ENCODE results near the gene KARS1.
"Not testable (repeated sequence)": the region's sequence is repeated elsewhere in the genome, so short reads cannot be mapped to it uniquely, and the experiment has no call there.

Gene KARS1

DNA sequence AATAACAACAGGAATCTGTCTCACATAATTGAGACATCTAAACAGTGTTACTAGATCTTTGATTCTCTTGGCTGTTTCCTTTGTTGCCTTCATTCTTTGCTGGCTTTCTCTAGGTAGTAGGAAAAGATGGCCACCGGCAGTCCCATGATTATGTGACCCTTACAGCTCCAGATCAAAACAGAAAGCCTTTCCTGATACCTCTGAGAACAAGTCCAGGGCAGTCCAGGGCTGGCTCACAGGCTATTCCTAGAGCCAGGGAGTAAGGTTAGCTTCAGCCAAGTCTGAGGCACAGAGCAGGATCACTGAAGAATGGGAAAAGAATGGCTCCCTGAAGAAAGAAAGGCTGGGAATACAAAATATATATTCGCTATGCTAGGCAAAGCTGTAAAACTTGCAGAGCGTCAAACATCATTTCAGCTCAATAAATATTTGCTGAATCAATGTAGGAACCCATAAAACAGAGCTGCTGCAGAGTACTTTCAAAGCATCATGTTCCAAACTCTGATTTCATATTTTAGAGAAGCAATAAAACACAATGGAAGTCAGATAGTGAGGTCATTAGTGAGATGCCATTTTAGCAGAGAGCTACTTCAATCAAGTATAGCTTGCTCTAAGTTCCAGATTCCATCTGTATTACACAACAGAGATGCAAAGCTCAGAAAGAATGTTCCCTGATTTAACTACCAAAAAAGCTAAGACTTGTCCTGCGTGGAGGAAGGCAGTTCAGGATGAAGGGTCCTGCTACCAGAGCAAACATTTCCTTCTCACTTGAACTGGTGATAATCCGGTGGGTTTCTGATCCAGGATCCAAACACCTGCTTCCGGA, 47.8 kb downstream of the KARS1 start:
- no peak overlapping the region for H2AFZ ChIP-seq (ENCODE audit: low read depth, low read length)
- no peaks in the 10 kb centered on the region for H4K20me1 ChIP-seq (ENCODE audit: insufficient read depth, low read length)
- peaks cover 75% of the 10 kb centered on the region for H3K36me3 ChIP-seq (ENCODE audit: insufficient read depth, low read length)
- H3K9ac ChIP-seq (ENCODE audit: low read depth, low read length) = no peak overlapping the region
- peaks cover 4% of the 10 kb centered on the region for H3K4me1 ChIP-seq (ENCODE audit: insufficient read depth, low read length)
- H3K27ac ChIP-seq (ENCODE audit: low read length) = no peak overlapping the region
- no peak overlapping the region for H3K4me3 ChIP-seq (ENCODE audit: low read depth in 1 of 2, low read length in 2 of 2)
- peaks cover 4% of the 10 kb centered on the region for H3K9me3 ChIP-seq (ENCODE audit: insufficient read depth, low read length, severe bottlenecking)
- no peaks in the 10 kb centered on the region for H3K27me3 ChIP-seq (ENCODE audit: insufficient read depth, low read length, poor library complexity)
- H3K4me2 ChIP-seq (ENCODE audit: insufficient read depth, low read length) = no peak overlapping the region
- H3K79me2 ChIP-seq (ENCODE audit: insufficient read depth, low read length) = no peaks in the 10 kb centered on the region
- ATAC-seq (ENCODE audit: insufficient read depth, low read depth) = no peak
- no peak for DNase-seq
- TF ChIP-seq EZH2 (IDR thresholded peaks at IDR 0.05; ENCODE audit: borderline replicate concordance, low read depth, low read length, severe bottlenecking) = no peak
- TF ChIP-seq, protein P1, sequence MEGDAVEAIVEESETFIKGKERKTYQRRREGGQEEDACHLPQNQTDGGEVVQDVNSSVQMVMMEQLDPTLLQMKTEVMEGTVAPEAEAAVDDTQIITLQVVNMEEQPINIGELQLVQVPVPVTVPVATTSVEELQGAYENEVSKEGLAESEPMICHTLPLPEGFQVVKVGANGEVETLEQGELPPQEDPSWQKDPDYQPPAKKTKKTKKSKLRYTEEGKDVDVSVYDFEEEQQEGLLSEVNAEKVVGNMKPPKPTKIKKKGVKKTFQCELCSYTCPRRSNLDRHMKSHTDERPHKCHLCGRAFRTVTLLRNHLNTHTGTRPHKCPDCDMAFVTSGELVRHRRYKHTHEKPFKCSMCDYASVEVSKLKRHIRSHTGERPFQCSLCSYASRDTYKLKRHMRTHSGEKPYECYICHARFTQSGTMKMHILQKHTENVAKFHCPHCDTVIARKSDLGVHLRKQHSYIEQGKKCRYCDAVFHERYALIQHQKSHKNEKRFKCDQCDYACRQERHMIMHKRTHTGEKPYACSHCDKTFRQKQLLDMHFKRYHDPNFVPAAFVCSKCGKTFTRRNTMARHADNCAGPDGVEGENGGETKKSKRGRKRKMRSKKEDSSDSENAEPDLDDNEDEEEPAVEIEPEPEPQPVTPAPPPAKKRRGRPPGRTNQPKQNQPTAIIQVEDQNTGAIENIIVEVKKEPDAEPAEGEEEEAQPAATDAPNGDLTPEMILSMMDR (IDR thresholded peaks at IDR 0.05; ENCODE audit: borderline replicate concordance, extremely low read depth, low read length, poor library complexity, severe bottlenecking) = no peak

DNA sequence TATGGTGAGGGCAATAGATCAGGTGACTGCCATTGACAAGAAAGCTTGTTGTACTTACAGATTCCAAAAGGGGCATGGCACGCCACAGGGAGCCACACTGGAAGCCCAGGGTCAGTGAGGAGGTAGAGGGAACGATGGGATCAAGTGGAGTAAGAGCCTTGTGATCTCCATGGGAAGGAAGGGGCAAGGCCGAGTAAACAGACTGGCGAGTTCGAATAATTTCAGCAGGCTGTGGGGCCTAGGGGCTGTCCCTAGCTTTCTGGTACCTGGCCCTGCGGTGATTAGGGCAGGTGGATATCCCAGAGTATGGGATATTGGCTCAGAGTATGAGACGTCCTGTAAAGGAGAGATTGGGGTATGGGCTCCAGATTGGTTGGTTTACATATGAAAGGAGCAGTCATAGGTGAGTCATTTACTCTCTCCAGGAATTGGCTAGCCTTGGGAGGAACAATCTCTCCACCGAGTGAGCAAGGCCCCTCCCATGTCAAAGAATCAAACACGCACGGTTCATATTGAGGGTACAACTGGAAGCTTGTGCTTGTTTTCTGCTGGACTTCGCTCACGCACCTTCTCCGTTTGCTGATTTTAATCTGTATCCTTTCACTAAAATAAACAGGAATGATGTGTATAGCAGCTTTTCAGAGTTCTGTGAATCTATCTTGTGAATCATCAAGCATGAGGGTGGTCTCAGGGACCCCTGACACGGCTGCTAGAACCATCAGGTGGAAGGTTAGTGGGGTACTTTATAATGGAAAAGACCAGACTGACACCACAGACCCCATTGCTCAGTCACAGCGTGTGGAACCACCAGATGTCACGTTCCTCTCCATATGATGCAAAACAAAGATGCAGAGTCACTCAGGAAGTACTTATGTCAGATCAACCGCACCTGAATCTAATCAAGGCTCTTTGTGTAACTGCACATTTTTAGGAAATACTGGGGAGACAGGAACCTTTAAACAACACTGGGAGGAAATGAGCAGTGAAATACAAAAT, 53.3 kb downstream of the KARS1 start:
- Histone ChIP-seq H3K9ac (ENCODE audit: low read depth, low read length) (peak overlapping the region; percentile 7; the same call in 1 of the 2 replicates), H3K27me3 (ENCODE audit: insufficient read depth, low read length, poor library complexity) (no peaks in the 10 kb centered on the region), H3K4me2 (ENCODE audit: insufficient read depth, low read length) (0 out of 2 replicates have a peak overlapping the region, but pooled peaks have one; percentile 7), H3K79me2 (ENCODE audit: insufficient read depth, low read length) (no peaks in the 10 kb centered on the region), H3K4me3 (ENCODE audit: low read depth in 1 of 2, low read length in 2 of 2) (no peak overlapping the region), H3K36me3 (ENCODE audit: insufficient read depth, low read length) (peaks cover 40% of the 10 kb centered on the region), H4K20me1 (ENCODE audit: insufficient read depth, low read length) (0 out of 2 replicates have a peak, but pooled peaks cover 3% of the 10 kb centered on the region), H3K9me3 (ENCODE audit: insufficient read depth, low read length, severe bottlenecking) (no peaks in the 10 kb centered on the region), H3K4me1 (ENCODE audit: insufficient read depth, low read length) (peaks cover 13% of the 10 kb centered on the region), H3K27ac (ENCODE audit: low read length) (peak overlapping the region; percentile 56), H2AFZ (ENCODE audit: low read depth, low read length) (no peak overlapping the region)
- TF ChIP-seq, protein P1 (IDR thresholded peaks at IDR 0.05; ENCODE audit: borderline replicate concordance, extremely low read depth, low read length, poor library complexity, severe bottlenecking) = no peak
- TF ChIP-seq EZH2 (IDR thresholded peaks at IDR 0.05; ENCODE audit: borderline replicate concordance, low read depth, low read length, severe bottlenecking) = no peak
- DNase-seq (peak; percentile 55), ATAC-seq (ENCODE audit: insufficient read depth, low read depth) (peak; percentile 95)

- Histone ChIP-seq H3K4me1 (ENCODE audit: insufficient read depth, low read length) (peaks cover 13% of the 10 kb centered on the region), H3K4me3 (ENCODE audit: low read depth in 1 of 2, low read length in 2 of 2) (no peak overlapping the region), H3K9me3 (ENCODE audit: insufficient read depth, low read length, severe bottlenecking) (no peaks in the 10 kb centered on the region), H3K27ac (ENCODE audit: low read length) (no peak overlapping the region), H3K27me3 (ENCODE audit: insufficient read depth, low read length, poor library complexity) (no peaks in the 10 kb centered on the region), H3K79me2 (ENCODE audit: insufficient read depth, low read length) (no peaks in the 10 kb centered on the region), H4K20me1 (ENCODE audit: insufficient read depth, low read length) (0 out of 2 replicates have a peak, but pooled peaks cover 3% of the 10 kb centered on the region), H3K4me2 (ENCODE audit: insufficient read depth, low read length) (no peak overlapping the region), H3K9ac (ENCODE audit: low read depth, low read length) (no peak overlapping the region), H3K36me3 (ENCODE audit: insufficient read depth, low read length) (peaks cover 43% of the 10 kb centered on the region), H2AFZ (ENCODE audit: low read depth, low read length) (no peak overlapping the region)
- no peak for DNase-seq
- no peak for ATAC-seq (ENCODE audit: insufficient read depth, low read depth)
- TF ChIP-seq, protein P1 (IDR thresholded peaks at IDR 0.05; ENCODE audit: borderline replicate concordance, extremely low read depth, low read length, poor library complexity, severe bottlenecking) = no peak
- no peak for TF ChIP-seq EZH2 (IDR thresholded peaks at IDR 0.05; ENCODE audit: borderline replicate concordance, low read depth, low read length, severe bottlenecking)
Observed at GRCh38 chr16:75593308-75593707, 54.2 kb downstream of the KARS1 start.

GRCh38 chr16:75591927-75592326, 55.5 kb downstream of the KARS1 start:
- Histone ChIP-seq H3K36me3 (ENCODE audit: insufficient read depth, low read length) (peaks cover 30% of the 10 kb centered on the region), H3K4me1 (ENCODE audit: insufficient read depth, low read length) (peaks cover 13% of the 10 kb centered on the region)
- DNase-seq; H2AFZ ChIP-seq (ENCODE audit: low read depth, low read length); H3K27ac ChIP-seq (ENCODE audit: low read length); H3K9me3 ChIP-seq (ENCODE audit: insufficient read depth, low read length, severe bottlenecking); H3K4me3 ChIP-seq (ENCODE audit: low read depth in 1 of 2, low read length in 2 of 2); ATAC-seq (ENCODE audit: insufficient read depth, low read depth); H3K9ac ChIP-seq (ENCODE audit: low read depth, low read length); H4K20me1 ChIP-seq (ENCODE audit: insufficient read depth, low read length); H3K27me3 ChIP-seq (ENCODE audit: insufficient read depth, low read length, poor library complexity); H3K4me2 ChIP-seq (ENCODE audit: insufficient read depth, low read length); H3K79me2 ChIP-seq (ENCODE audit: insufficient read depth, low read length): not testable (repeated sequence)
